Astrocyte of the cerebellum (primary cell): Measurements from ENCODE around the gene THADA.

Source experiments
- DNase-seq: peaks from one replicate; pipeline ENCODE4 v3.0.0-alpha.2; 2011; ENCODE audit warnings: low read depth
- H3K4me3 ChIP-seq: 2 replicates; pipeline ENCODE4 v1.5.1; 2011; ENCODE audit warnings: mild to moderate bottlenecking, low read depth, low read length, moderate library complexity
- CTCF ChIP-seq: IDR thresholded peaks from 2 replicates; pipeline ENCODE4 v1.5.1; 2012; ENCODE audit warnings: low read length, low read depth, moderate library complexity, mild to moderate bottlenecking; ENCODE audit errors: missing control alignments
- in situ Hi-C: cut with HindIII; loops from 2 replicates; pipeline ENCODE4 v1.10.0; 2017; ENCODE audit warnings: low sequenced_read_pairs

The THADA gene

GRCh38 chr2:43467891-43468290 is 127.9 kb downstream of the THADA start:
- H3K4me3 ChIP-seq = no peak overlapping the region
- no peak for DNase-seq
- in situ Hi-C loops = loop anchor here (10.0 kb wide), 1 partner anchor 223 kb away; no protein-coding TSS in a partner anchor
- TF ChIP-seq CTCF = no peak

GRCh38 chr2:43465234-43465633 is 130.6 kb downstream of the THADA start:
- H3K4me3 ChIP-seq = no peak overlapping the region
- DNase-seq = no peak
- no peak for TF ChIP-seq CTCF
- in situ Hi-C loops = loop anchor here (10.0 kb wide), 1 partner anchor 220 kb away; no protein-coding TSS in a partner anchor

- no peak overlapping the region for H3K4me3 ChIP-seq
- no peak for DNase-seq
- in situ Hi-C loops = loop anchor here (10.0 kb wide), 1 partner anchor 220 kb away; no protein-coding TSS in a partner anchor
- TF ChIP-seq CTCF = no peak
Observed at GRCh38 chr2:43464590-43464989, 131.2 kb downstream of the THADA start.

- no peak for DNase-seq
- H3K4me3 ChIP-seq = no peak overlapping the region
- in situ Hi-C loops = loop anchor here (10.0 kb wide), 1 partner anchor 218 kb away; no protein-coding TSS in a partner anchor
- no peak for TF ChIP-seq CTCF
Observed at GRCh38 chr2:43462866-43463641, 132.8 kb downstream of the THADA start.

GRCh38 chr2:43461453-43462073 is 134.3 kb downstream of the THADA start:
- in situ Hi-C loops = loop anchor here (10.0 kb wide), 1 partner anchor 217 kb away; no protein-coding TSS in a partner anchor
- no peak for TF ChIP-seq CTCF
- no peak overlapping the region for H3K4me3 ChIP-seq
- DNase-seq = no peak

- in situ Hi-C loops = loop anchor here (10.0 kb wide), 1 partner anchor 216 kb away; no protein-coding TSS in a partner anchor
Observed at GRCh38 chr2:43460611-43461365, 135.1 kb downstream of the THADA start.

More at GRCh38 chr2:43460611-43461365, 135.1 kb downstream of the THADA start:
- no peak for TF ChIP-seq CTCF
- no peak for DNase-seq
- H3K4me3 ChIP-seq = no peak overlapping the region
